ENCODE measurements around the gene PCIF1. TPM values are rescaled to one million over a fixed set of nuclear protein-coding genes. Genes with fewer than 3 reads are reported as not detected.

The PCIF1 gene
- total and polyA plus RNA-seq, 2 donors (not counting 3 experiments of a cell fraction or from before 2014, with no cell fraction given) = 26.4 to 27.2 TPM

GRCh38 chr20:45921337-45922189, 12.9 kb upstream of the PCIF1 start:
- Histone ChIP-seq H3K27ac (ENCODE audit: insufficient read depth, low read depth, low read length) (no peak overlapping the region), H3K36me3 (ENCODE audit: control insufficient read depth in 2 of 2, extremely low read depth in 1 of 2, insufficient read depth in 2 of 2, low read length in 2 of 2) (no peaks in the 10 kb centered on the region), H3K9me1 (replicated peaks; ENCODE audit: control insufficient read depth, extremely low read depth, insufficient read depth, low read length) (no peaks in the 10 kb centered on the region), H2AFZ (ENCODE audit: low read depth, low read length) (no peak overlapping the region), H3K9me3 (replicated peaks; ENCODE audit: control insufficient read depth, insufficient read depth, low read length) (no peaks in the 10 kb centered on the region), H4K20me1 (replicated peaks; ENCODE audit: control insufficient read depth, extremely low read depth, insufficient read depth, low read length) (no peaks in the 10 kb centered on the region), H3K9ac (replicated peaks; ENCODE audit: extremely low read depth, insufficient read depth, low read length) (no peak overlapping the region), H3K79me2 (ENCODE audit: control insufficient read depth, insufficient read depth, low read length) (no peaks in the 10 kb centered on the region), H3K4me1 (ENCODE audit: control insufficient read depth, extremely low read depth, insufficient read depth, low read length) (peaks cover 25% of the 10 kb centered on the region), H3K27me3 (ENCODE audit: control insufficient read depth in 2 of 2, insufficient read depth in 2 of 2, low read length in 2 of 2) (no peaks in the 10 kb centered on the region), H3K4me2 (ENCODE audit: insufficient read depth, low read length) (no peak overlapping the region), H3K4me3 (replicated peaks in 1 of 3; ENCODE audit: insufficient read depth in 1 of 3, low read depth in 1 of 3, low read length in 3 of 3) (no peak overlapping the region)
- no peak for TF ChIP-seq FOS (IDR thresholded peaks at IDR 0.05; ENCODE audit: borderline replicate concordance, insufficient read depth, low read length)
- TF ChIP-seq MAX (IDR thresholded peaks at IDR 0.05; ENCODE audit: insufficient read depth, insufficient read length) = no peak
- TF ChIP-seq EZH2 (IDR thresholded peaks at IDR 0.05; ENCODE audit: borderline replicate concordance, low read depth, low read length, severe bottlenecking) = no peak
- TF ChIP-seq GATA2 (IDR thresholded peaks at IDR 0.05; ENCODE audit: insufficient read depth, insufficient read length, low read depth, low read length) = no peak
- TF ChIP-seq POLR2AphosphoS5 (IDR thresholded peaks at IDR 0.05; ENCODE audit: insufficient read depth, low read depth, low read length) = no peak
- no peak for TF ChIP-seq MYC (IDR thresholded peaks at IDR 0.05; ENCODE audit: low read depth, low read length)
- no peak for TF ChIP-seq JUN (IDR thresholded peaks at IDR 0.05; ENCODE audit: borderline replicate concordance, insufficient read depth, insufficient read length, low read depth)
- TF ChIP-seq POLR2A (IDR thresholded peaks at IDR 0.05; ENCODE audit: low read depth, low read length) = no peak
- TF ChIP-seq CTCF (IDR thresholded peaks at IDR 0.05; ENCODE audit: extremely low read depth in 1 of 2, insufficient read depth in 1 of 2, low read depth in 1 of 2, low read length in 2 of 2) = no peak
- ChIA-PET CTCF (interaction anchor here (1.1 to 1.5 kb wide), 2 partner anchors 13 to 48 kb away, joined by 4 to 5 read pairs; partner anchors contain the start of gene PCIF1), POLR2A (interaction anchor here (0.5 to 2.5 kb wide), 2 partner anchors 13 to 1349 kb away, joined by 4 to 20 read pairs; partner anchors contain the start of gene PCIF1)
- intact Hi-C loops (cut with micrococcal nuclease) (no loop called here), dilution Hi-C loops (cut with MboI; ENCODE audit: extremely low pct_ligation_motif_present, low sequenced_read_pairs) (no loop called here)
- BruUV-seq (replicated peaks) = no TSS peak
- no peak for FAIRE-seq
- DNase-seq (ENCODE audit: low read depth, low spot score) = no peak
